ENCODE results near the gene ANGPT4.

- TF ChIP-seq EZH2phosphoT487 (IDR thresholded peaks at IDR 0.05; ENCODE audit: low read depth) (no peak), CTCF (IDR thresholded peaks at IDR 0.05; ENCODE audit: low read depth, low read length) (no peak)
These were observed 42.1 kb downstream of the ANGPT4 start for GRCh38 chr20:873875-874607.
